HG03439 (cell line): Measurements from ENCODE around the gene LMAN1.

Source experiments
- ATAC-seq: cut with Tn5 transposase; IDR thresholded peaks from one replicate; pipeline ENCODE4 v1.9.1; 2021; ENCODE audit warnings: mild to moderate bottlenecking, moderate library complexity; ENCODE audit not compliant: unreplicated experiment

LMAN1 gene

DNA sequence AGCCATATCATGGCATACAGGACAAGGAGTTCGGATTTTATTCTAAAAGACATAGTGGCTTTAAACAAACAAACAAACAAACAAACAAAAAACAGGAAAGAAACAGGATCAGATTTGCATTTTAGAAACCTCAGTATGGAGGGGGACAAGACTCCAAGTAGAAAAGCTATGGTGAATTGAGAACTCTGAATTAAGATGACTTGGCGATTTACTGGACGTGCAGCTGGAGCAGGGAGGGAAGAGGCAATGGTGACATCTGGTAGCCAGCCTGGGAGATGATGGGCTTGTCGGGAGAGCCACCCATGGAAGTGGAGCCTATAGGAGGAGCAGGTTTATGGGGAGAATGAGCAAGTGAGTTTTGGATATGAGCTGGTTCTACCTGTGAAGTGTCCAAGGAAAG lies 53.8 kb downstream of the LMAN1 start:
- ATAC-seq, result no peak

DNA sequence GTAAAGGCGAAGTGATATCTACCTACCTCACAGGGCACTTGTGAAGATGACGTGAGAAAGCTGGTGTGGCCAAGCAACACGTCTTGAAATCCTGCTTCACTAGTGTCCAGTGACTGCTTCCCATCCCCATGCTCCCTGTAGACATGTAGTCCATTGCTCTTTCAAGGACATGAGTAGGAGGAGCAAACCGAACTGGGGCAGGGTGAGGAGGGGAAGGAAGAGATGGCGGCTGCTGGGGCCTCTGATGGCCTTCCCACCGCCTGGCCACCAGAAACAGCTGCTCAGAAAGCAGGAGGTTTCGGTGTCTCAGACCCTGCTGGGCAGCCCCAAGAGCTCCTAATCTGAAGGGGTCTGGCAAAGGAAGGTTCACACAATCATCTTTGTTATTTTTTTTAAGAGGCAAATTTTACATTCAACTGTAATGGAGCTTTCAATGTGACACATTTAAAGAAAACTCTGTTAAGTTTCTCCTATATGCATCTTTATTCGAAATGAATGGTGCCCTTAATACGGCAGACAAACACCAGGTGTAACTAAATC lies 55.3 kb downstream of the LMAN1 start:
- no peak for ATAC-seq

- no peak for ATAC-seq
Observed at GRCh38 chr18:59303006-59303405, 56.1 kb downstream of the LMAN1 start.

- no peak for ATAC-seq
Observed at GRCh38 chr18:59301929-59302328, 57.1 kb downstream of the LMAN1 start.

DNA sequence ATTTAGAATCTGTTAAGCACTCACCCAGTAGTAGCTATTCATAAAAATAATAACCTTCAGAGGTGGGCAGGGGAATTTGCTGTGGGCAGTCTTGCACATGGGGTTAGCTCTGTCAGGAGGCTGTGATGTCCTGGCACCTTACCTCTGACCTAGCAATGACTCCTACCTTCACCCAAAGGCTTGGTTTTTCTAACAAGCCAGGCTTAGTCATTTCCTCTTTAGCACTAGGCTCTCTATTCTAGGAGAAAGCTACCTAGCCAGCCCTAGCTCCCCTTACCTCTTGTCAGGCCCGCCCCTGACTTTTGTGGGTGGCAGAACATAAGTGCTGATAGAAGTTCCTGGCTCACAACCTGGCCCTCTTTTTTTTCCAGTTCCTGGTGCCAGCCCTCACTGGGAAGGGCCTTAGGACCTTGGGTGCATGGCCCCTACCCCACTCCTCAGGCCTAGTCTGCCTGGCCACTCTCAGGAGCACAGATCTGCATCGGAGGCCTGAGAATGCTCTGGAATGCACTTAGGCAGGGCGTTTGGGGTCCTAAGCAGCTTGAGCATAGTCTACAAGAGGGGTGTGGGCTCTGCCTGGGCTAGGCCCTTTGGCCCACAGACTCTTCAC lies 58.3 kb downstream of the LMAN1 start:
- ATAC-seq, result no peak

DNA sequence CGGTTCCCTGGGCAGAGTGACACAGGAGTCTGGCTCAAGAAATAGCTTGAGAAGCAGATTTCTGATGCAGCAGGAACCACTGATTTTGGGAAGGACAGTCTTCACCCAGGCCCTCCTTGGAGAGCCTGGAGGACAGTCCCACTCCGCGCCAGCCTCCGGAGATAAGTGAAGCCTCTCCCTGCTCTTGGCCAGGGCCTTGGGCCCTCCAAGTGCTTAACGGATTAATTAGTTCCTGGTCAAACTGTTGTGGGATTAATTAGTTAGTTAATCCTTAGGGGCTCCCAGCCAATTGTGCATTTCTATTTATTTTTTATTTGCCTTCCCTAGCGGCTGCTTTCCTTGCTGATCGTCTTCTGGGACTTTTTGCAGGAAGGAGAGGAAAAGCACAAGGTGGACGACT lies 60.2 kb downstream of the LMAN1 start:
- ATAC-seq, result no peak

- ATAC-seq, result no peak
Observed at GRCh38 chr18:59293317-59293716, 65.7 kb downstream of the LMAN1 start.

DNA sequence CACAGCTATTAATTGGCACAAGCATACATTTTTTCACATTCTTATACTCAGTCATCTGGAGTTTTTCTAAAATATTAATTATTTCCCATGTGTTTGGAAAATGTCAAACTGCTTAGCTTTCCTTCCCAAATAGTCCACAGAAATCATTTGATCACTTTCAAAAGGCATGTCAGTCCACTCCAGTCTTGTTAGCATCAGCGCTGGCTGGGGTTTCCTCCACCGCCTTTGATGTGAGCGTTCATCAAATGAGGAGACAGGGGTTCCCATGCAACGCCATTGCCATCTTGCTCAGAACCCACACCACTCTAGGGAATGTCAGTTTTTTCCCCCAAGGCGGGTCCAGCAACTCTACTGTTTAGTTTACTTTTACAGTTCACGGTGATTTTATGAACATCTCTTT lies 72.7 kb downstream of the LMAN1 start:
- ATAC-seq, result no peak

DNA sequence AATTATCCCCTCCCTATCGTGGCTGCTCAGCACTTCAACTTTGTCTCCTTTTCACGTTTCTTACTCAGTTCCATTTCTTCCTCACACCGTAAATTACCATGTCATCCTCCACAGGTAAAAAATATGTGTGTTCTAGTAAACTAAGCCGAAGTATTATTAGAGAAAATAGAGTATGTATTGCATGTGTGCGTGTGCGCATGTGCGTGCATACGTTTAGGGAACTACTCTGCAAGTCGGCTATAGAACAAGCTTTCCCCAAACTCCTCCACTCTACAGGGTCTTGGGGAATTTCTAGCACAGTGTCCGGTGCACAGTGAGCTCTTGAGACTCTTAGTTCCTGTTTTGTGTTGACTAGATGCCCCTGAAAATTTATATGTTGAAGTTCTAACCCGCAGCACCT lies 76.7 kb downstream of the LMAN1 start:
- no peak for ATAC-seq

DNA sequence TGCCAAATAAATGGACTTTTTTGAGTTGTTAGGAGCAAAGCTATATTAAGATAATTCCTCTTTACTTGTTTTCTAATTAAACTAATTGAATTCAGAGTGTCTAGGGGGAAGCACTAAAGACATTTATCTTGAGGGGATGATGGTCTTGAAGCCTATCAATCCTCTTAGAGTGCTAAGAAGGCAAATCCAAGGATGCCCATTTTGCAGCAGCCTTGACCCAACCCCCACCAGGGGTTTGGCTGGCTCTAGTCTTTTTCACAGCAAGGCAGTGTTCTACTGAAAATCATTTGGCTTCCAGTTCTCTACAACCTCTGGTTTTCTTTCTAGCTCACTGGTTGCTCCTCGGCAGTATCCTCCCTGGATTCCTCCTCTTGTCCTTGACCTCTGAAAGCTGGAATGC lies 79.3 kb downstream of the LMAN1 start:
- ATAC-seq, result no peak

- no peak for ATAC-seq
Observed at GRCh38 chr18:59279193-59279592, 79.9 kb downstream of the LMAN1 start.

- no peak for ATAC-seq
Observed at GRCh38 chr18:59278793-59279192, 80.3 kb downstream of the LMAN1 start.
